SU-DHL-6 (cell line): ENCODE results near the gene TDRD5.

ENCODE experiments used
- EZH2phosphoT487 ChIP-seq: fragments of 200-600 bp; sonication (generic), shearing (Covaris generic); conservative IDR thresholded peaks from 2 replicates; pipeline ENCODE4 v1.6.1; 2018; ENCODE audit warnings: mild to moderate bottlenecking, antibody characterized with exemption, low read length, moderate library complexity, mixed read lengths
- TF ChIP-seq, protein P1 (sequence below): fragments of 200-600 bp; sonication (generic); IDR thresholded peaks from one replicate; pipeline ENCODE4 v1.5.1; 2017; ENCODE audit warnings: antibody characterized with exemption, mild to moderate bottlenecking, low read length, moderate library complexity; ENCODE audit not compliant: insufficient read depth, poor library complexity, severe bottlenecking

DNA sequence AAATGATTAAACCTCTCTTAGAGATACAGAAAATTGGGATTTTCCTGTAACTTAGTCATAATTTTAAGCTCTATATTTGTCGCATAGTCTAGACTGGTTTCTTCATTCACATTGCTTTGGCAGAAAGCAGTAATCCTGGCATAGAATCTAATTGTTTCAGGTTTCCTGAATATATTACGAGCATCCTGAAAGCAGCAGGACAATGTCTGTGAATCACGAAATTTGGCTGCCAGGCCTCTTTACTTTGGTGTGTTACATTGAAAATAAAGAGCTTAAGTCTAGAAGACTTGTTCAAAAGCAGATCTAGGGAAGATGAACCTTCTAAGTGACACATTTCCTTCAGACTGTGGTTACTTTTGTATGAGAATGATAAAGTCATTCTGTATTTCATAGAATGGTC is 72.2 kb downstream of the TDRD5 start:
- no peak for TF ChIP-seq EZH2phosphoT487
- TF ChIP-seq, protein P1, sequence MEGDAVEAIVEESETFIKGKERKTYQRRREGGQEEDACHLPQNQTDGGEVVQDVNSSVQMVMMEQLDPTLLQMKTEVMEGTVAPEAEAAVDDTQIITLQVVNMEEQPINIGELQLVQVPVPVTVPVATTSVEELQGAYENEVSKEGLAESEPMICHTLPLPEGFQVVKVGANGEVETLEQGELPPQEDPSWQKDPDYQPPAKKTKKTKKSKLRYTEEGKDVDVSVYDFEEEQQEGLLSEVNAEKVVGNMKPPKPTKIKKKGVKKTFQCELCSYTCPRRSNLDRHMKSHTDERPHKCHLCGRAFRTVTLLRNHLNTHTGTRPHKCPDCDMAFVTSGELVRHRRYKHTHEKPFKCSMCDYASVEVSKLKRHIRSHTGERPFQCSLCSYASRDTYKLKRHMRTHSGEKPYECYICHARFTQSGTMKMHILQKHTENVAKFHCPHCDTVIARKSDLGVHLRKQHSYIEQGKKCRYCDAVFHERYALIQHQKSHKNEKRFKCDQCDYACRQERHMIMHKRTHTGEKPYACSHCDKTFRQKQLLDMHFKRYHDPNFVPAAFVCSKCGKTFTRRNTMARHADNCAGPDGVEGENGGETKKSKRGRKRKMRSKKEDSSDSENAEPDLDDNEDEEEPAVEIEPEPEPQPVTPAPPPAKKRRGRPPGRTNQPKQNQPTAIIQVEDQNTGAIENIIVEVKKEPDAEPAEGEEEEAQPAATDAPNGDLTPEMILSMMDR = no peak
